ENCODE data around the gene RASSF6.
"Not testable (repeated sequence)": the region's sequence is repeated elsewhere in the genome, so short reads cannot be mapped to it uniquely, and the experiment has no call there.

RASSF6 gene

GRCh38 chr4:73631565-73632226 is 11.5 kb upstream of the RASSF6 start:
- no peak for TF ChIP-seq ZFX (IDR thresholded peaks at IDR 0.05)
- TF ChIP-seq, protein P1, sequence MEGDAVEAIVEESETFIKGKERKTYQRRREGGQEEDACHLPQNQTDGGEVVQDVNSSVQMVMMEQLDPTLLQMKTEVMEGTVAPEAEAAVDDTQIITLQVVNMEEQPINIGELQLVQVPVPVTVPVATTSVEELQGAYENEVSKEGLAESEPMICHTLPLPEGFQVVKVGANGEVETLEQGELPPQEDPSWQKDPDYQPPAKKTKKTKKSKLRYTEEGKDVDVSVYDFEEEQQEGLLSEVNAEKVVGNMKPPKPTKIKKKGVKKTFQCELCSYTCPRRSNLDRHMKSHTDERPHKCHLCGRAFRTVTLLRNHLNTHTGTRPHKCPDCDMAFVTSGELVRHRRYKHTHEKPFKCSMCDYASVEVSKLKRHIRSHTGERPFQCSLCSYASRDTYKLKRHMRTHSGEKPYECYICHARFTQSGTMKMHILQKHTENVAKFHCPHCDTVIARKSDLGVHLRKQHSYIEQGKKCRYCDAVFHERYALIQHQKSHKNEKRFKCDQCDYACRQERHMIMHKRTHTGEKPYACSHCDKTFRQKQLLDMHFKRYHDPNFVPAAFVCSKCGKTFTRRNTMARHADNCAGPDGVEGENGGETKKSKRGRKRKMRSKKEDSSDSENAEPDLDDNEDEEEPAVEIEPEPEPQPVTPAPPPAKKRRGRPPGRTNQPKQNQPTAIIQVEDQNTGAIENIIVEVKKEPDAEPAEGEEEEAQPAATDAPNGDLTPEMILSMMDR (conservative IDR thresholded peaks at IDR 0.05) = no peak
- H3K27ac ChIP-seq = no peak overlapping the region

DNA sequence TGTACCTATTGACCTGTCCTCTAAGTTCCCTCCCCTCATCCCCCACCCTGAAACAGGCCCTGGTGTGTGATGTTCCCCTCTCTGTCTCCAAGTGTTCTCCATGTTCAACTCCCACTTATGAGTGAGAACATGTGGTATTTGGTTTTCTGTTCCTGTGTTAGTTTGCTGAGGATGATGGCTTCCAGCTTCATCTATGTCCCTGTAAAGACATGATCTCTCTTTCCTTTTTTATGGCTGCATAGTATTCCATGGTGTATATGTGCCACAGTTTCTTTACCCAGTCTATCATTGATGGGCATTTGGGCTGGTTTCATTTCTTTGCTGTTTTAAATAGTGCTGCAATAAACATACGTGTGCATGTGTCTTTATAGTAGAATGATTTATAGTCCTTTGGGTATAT is 8.6 kb upstream of the RASSF6 start:
- H3K27ac ChIP-seq = not testable (repeated sequence)

- no peak overlapping the region for H3K27ac ChIP-seq
- no peak for TF ChIP-seq ZFX (IDR thresholded peaks at IDR 0.05)
- TF ChIP-seq, protein P1 (conservative IDR thresholded peaks at IDR 0.05) = no peak
Observed at GRCh38 chr4:73621357-73621756, 1.1 kb upstream of the RASSF6 start.

GRCh38 chr4:73619346-73619745 is 890 bp downstream of the RASSF6 start:
- H3K27ac ChIP-seq = no peak overlapping the region
- TF ChIP-seq, protein P1 (conservative IDR thresholded peaks at IDR 0.05) = no peak
- no peak for TF ChIP-seq ZFX (IDR thresholded peaks at IDR 0.05)

DNA sequence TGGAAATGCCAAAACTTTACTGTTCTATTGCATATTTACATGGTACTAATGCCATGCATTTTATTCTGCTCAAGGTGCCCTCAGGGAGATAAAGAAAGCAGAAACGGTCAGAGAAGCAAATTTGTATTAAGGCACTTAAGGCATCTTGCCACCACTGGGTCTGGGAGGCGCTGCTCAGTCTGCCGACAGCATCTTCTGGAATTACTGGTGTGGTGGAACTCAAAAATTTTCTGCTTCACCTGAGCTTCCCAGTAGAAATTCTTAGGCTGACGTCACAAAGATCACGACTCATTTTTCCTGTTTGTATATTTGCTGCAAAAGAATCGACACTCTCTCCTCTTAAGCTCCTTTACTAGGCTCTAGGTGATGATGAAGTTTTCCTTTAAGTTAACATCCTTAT is 3.0 kb downstream of the RASSF6 start:
- TF ChIP-seq, protein P1 (conservative IDR thresholded peaks at IDR 0.05) = no peak
- no peak for TF ChIP-seq ZFX (IDR thresholded peaks at IDR 0.05)
- H3K27ac ChIP-seq = no peak overlapping the region

- TF ChIP-seq, protein P1 (conservative IDR thresholded peaks at IDR 0.05) = no peak
- TF ChIP-seq ZFX (IDR thresholded peaks at IDR 0.05) = no peak
- no peak overlapping the region for H3K27ac ChIP-seq
Observed at GRCh38 chr4:73615613-73616012, 4.6 kb downstream of the RASSF6 start.

DNA sequence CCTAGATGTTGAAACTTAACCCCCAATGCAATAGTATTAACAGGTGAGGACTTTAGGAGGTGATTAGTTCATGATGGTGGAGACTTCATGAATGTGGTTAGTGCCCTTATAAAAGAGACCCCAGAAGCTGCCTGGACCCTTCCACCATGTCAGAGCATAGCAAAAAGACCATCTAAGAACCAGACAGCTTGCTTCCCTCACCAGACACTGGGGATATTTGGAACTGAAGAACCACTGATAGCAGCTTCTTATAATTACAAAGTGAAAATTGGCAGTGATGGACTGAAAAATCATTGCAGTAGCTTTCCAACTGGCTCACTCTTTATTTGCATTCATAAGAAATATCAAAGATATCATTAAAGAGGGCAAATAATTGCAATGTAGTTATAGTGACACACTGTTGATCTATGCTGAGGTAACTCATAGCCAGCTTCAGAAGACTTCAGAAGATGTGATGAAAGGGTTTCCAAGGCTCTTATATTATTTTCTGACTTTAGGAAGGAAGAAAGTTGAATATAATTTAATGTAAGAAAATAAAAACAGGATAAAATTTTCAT is 5.8 kb downstream of the RASSF6 start:
- TF ChIP-seq ZFX (IDR thresholded peaks at IDR 0.05) = no peak
- TF ChIP-seq, protein P1 (conservative IDR thresholded peaks at IDR 0.05) = no peak
- no peak overlapping the region for H3K27ac ChIP-seq

GRCh38 chr4:73613130-73613529 is 7.1 kb downstream of the RASSF6 start:
- no peak for TF ChIP-seq ZFX (IDR thresholded peaks at IDR 0.05)
- H3K27ac ChIP-seq = no peak overlapping the region
